ENCODE results near the gene SPEF2. TPM values are rescaled to one million over a fixed set of nuclear protein-coding genes. Genes with fewer than 3 reads are reported as not detected.

Gene SPEF2
- total and polyA plus RNA-seq, 2 experiments from 2014 or later, result 5.1 TPM

DNA sequence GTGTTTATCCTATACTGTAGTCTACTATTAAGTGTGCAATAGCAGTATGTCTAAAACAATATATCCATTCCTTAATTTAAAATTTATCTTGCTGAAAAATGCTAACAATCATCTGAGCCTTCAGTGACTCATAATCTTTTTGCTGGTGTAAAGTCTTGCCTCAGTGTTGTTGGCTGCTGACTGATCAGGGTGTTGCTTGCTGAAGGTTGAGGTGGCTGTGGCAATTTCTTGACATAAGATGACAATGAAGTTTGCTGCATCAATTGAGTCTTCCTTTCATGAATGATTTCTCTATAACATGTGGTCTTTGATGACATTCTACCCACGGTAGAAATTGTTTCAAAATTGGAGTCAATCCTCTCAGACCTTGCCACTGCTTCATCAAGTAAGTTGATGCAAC, 24.3 kb upstream of the SPEF2 start:
- H3K36me3 ChIP-seq (replicated peaks; ENCODE audit: insufficient read depth, low read depth), result no peaks in the 10 kb centered on the region
- H3K27ac ChIP-seq, result no peak overlapping the region
- H2AFZ ChIP-seq, result no peak overlapping the region
- no peak overlapping the region for H3K4me2 ChIP-seq
- H4K20me1 ChIP-seq (ENCODE audit: insufficient read depth, poor library complexity, severe bottlenecking), result no peaks in the 10 kb centered on the region
- no peak for DNase-seq (ENCODE audit: low spot score)
- H3K9me3 ChIP-seq (ENCODE audit: low read depth), result no peaks in the 10 kb centered on the region
- H3K4me3 ChIP-seq, result no peak overlapping the region
- H3K27me3 ChIP-seq, result no peaks in the 10 kb centered on the region
- no peaks in the 10 kb centered on the region for H3K79me2 ChIP-seq
- TF ChIP-seq EZH2 (IDR thresholded peaks at IDR 0.05; ENCODE audit: borderline replicate concordance), result no peak
- TF ChIP-seq CTCF (IDR thresholded peaks at IDR 0.05; ENCODE audit: poor library complexity), result no peak
- no peak for TF ChIP-seq EZH2phosphoT487 (IDR thresholded peaks at IDR 0.05; ENCODE audit: low read depth, severe bottlenecking, unreplicated experiment)
- no peaks in the 10 kb centered on the region for H3K9me2 ChIP-seq (replicated peaks; ENCODE audit: insufficient read depth)
- no peaks in the 10 kb centered on the region for H3K4me1 ChIP-seq (ENCODE audit: insufficient read depth)
- 52% methylated on average over 1 of the region's 1 CpG for WGBS (ENCODE audit: low lambda C conversion rate, missing lambda C conversion rate)

GRCh38 chr5:35598707-35599370, 18.8 kb upstream of the SPEF2 start:
- Histone ChIP-seq H2AFZ (no peak overlapping the region), H3K4me2 (no peak overlapping the region), H4K20me1 (ENCODE audit: insufficient read depth, poor library complexity, severe bottlenecking) (no peaks in the 10 kb centered on the region), H3K4me1 (ENCODE audit: insufficient read depth) (no peaks in the 10 kb centered on the region), H3K4me3 (no peak overlapping the region), H3K79me2 (no peaks in the 10 kb centered on the region), H3K9me3 (ENCODE audit: low read depth) (no peaks in the 10 kb centered on the region), H3K36me3 (replicated peaks; ENCODE audit: insufficient read depth, low read depth) (no peaks in the 10 kb centered on the region), H3K9me2 (replicated peaks; ENCODE audit: insufficient read depth) (no peaks in the 10 kb centered on the region), H3K27me3 (no peaks in the 10 kb centered on the region), H3K27ac (no peak overlapping the region)
- WGBS (ENCODE audit: low lambda C conversion rate, missing lambda C conversion rate), result 95% methylated on average over 2 of the region's 2 CpGs
- DNase-seq (ENCODE audit: low spot score), result peak; percentile 8
- no peak for TF ChIP-seq EZH2 (IDR thresholded peaks at IDR 0.05; ENCODE audit: borderline replicate concordance)
- no peak for TF ChIP-seq EZH2phosphoT487 (IDR thresholded peaks at IDR 0.05; ENCODE audit: low read depth, severe bottlenecking, unreplicated experiment)
- TF ChIP-seq CTCF (IDR thresholded peaks at IDR 0.05; ENCODE audit: poor library complexity), result peak; percentile 35

DNA sequence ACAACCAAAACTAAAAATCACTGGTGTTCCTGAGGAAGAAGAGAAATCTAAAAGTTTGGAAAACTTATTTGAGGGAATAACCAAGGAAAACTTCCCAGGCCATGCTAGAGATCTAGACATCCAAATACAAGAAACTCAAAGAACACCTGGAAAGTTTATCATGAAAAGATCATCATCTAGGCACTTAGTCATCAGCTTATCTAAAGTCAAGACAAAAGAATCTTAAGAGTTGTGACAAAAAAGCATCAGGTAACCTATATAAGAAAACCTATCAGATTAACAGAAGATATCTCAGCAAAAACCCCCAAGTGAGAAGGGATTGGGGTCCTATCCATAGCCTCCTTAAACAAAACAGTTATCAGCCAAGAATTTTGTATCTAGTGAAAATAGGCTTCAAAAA, 17.1 kb upstream of the SPEF2 start:
- Histone ChIP-seq H3K4me1 (ENCODE audit: insufficient read depth) (no peaks in the 10 kb centered on the region), H3K4me3 (no peak overlapping the region), H4K20me1 (ENCODE audit: insufficient read depth, poor library complexity, severe bottlenecking) (no peaks in the 10 kb centered on the region), H3K27me3 (no peaks in the 10 kb centered on the region), H3K4me2 (no peak overlapping the region), H2AFZ (no peak overlapping the region), H3K36me3 (replicated peaks; ENCODE audit: insufficient read depth, low read depth) (no peaks in the 10 kb centered on the region), H3K9me2 (replicated peaks; ENCODE audit: insufficient read depth) (no peaks in the 10 kb centered on the region), H3K27ac (no peak overlapping the region), H3K9me3 (ENCODE audit: low read depth) (no peaks in the 10 kb centered on the region), H3K79me2 (no peaks in the 10 kb centered on the region)
- no peak for DNase-seq (ENCODE audit: low spot score)
- no peak for TF ChIP-seq EZH2 (IDR thresholded peaks at IDR 0.05; ENCODE audit: borderline replicate concordance)
- TF ChIP-seq CTCF (IDR thresholded peaks at IDR 0.05; ENCODE audit: poor library complexity), result no peak
- TF ChIP-seq EZH2phosphoT487 (IDR thresholded peaks at IDR 0.05; ENCODE audit: low read depth, severe bottlenecking, unreplicated experiment), result no peak
